NOMO-1 treated with DMSO at 0.1 percent for 48 hours (cell line): Measurements from ENCODE around the gene ERCC6.

ENCODE experiments used
- DNase-seq: peaks from one replicate; lab custom pipeline; 2025; ENCODE audit not compliant: unreplicated experiment; lab: John Stamatoyannopoulos, UW

ERCC6 gene

GRCh38 chr10:49512121-49512809, 26.7 kb downstream of the ERCC6 start:
- peak; percentile 35 for DNase-seq

- DNase-seq, result no peak
These were observed 29.1 kb downstream of the ERCC6 start for GRCh38 chr10:49509771-49510303.

- no peak for DNase-seq
These were observed 30.3 kb downstream of the ERCC6 start for GRCh38 chr10:49508654-49509053.

GRCh38 chr10:49508249-49508648, 30.7 kb downstream of the ERCC6 start:
- DNase-seq, result no peak

GRCh38 chr10:49505589-49505988, 33.3 kb downstream of the ERCC6 start:
- DNase-seq, result no peak

- no peak for DNase-seq
These were observed 33.8 kb downstream of the ERCC6 start for GRCh38 chr10:49505076-49505475.

GRCh38 chr10:49504528-49504927, 34.4 kb downstream of the ERCC6 start:
- no peak for DNase-seq

GRCh38 chr10:49502358-49502757, 36.6 kb downstream of the ERCC6 start:
- no peak for DNase-seq

GRCh38 chr10:49500412-49500811, 38.5 kb downstream of the ERCC6 start:
- no peak for DNase-seq

GRCh38 chr10:49499305-49499851, 39.5 kb downstream of the ERCC6 start:
- DNase-seq, result no peak

- no peak for DNase-seq
These were observed 40.5 kb downstream of the ERCC6 start for GRCh38 chr10:49498425-49498824.

GRCh38 chr10:49497358-49497757, 41.6 kb downstream of the ERCC6 start:
- no peak for DNase-seq

- no peak for DNase-seq
These were observed 50.7 kb downstream of the ERCC6 start for GRCh38 chr10:49488056-49488717.

GRCh38 chr10:49486738-49487137, 52.2 kb downstream of the ERCC6 start:
- no peak for DNase-seq

- no peak for DNase-seq
These were observed 52.9 kb downstream of the ERCC6 start for GRCh38 chr10:49486009-49486408.

- no peak for DNase-seq
These were observed 54.3 kb downstream of the ERCC6 start for GRCh38 chr10:49484486-49485235.

- no peak for DNase-seq
These were observed 60.1 kb downstream of the ERCC6 start for GRCh38 chr10:49478819-49479218.

- no peak for DNase-seq
These were observed 64.0 kb downstream of the ERCC6 start for GRCh38 chr10:49474901-49475300.

GRCh38 chr10:49471532-49471931, 67.4 kb downstream of the ERCC6 start:
- DNase-seq, result no peak

- DNase-seq, result no peak
These were observed 73.2 kb downstream of the ERCC6 start for GRCh38 chr10:49465736-49466135.
